Neural progenitor cell (in vitro differentiated cells): ENCODE data around the gene EGR4. TPM values are rescaled to one million over a fixed set of nuclear protein-coding genes. Genes with fewer than 3 reads are reported as not detected.
A peak's percentile ranks its signal among the peaks of the same experiment; 100 is the strongest.

ENCODE experiments used
- DNase-seq: peaks from one replicate; pipeline ENCODE4 v3.0.0-alpha.2; 2016; ENCODE audit warnings: low spot score
- H2AFZ ChIP-seq: fragments of 200-600 bp; sonication (generic); replicated peaks from 2 replicates; pipeline ENCODE4 v1.6.1; 2016; ENCODE audit warnings: antibody characterized with exemption
- H3F3A ChIP-seq: fragments of 200-600 bp; sonication (generic); 2 replicates; pipeline ENCODE4 v1.6.1; 2016; ENCODE audit warnings: antibody characterized with exemption, low read depth
- H3K27ac ChIP-seq: fragments of 200-600 bp; sonication (generic); 2 replicates; pipeline ENCODE4 v1.5.1; 2016; ENCODE audit warnings: mild to moderate bottlenecking
- H3K27me3 ChIP-seq: fragments of 200-600 bp; sonication (generic); 2 replicates; pipeline ENCODE4 v1.6.1; 2016; ENCODE audit warnings: mild to moderate bottlenecking, moderate library complexity
- H3K36me3 ChIP-seq: fragments of 200-600 bp; sonication (generic); 2 replicates; pipeline ENCODE4 v1.5.1; 2016
- H3K4me1 ChIP-seq: fragments of 200-600 bp; sonication (generic); 2 replicates; pipeline ENCODE4 v1.6.1; 2016; ENCODE audit warnings: mixed run types
- H3K4me2 ChIP-seq: fragments of 200-600 bp; sonication (generic); 2 replicates; pipeline ENCODE4 v1.6.1; 2016
- H3K4me3 ChIP-seq: fragments of 200-600 bp; sonication (generic); 2 replicates; pipeline ENCODE4 v1.5.1; 2016
- H3K79me2 ChIP-seq: fragments of 200-600 bp; sonication (generic); 2 replicates; pipeline ENCODE4 v1.6.1; 2016; ENCODE audit warnings: low read depth
- H3K9ac ChIP-seq: fragments of 200-600 bp; sonication (generic); 2 replicates; pipeline ENCODE4 v1.6.1; 2016
- H3K9me3 ChIP-seq: fragments of 200-600 bp; sonication (generic); 2 replicates; pipeline ENCODE4 v1.5.1; 2016; ENCODE audit warnings: low read depth
- H4K20me1 ChIP-seq: fragments of 200-600 bp; sonication (generic); 2 replicates; pipeline ENCODE4 v1.6.1; 2016; ENCODE audit warnings: low read depth
- H3K27ac Mint-ChIP-seq: 3 replicates; pipeline ENCODE4 v1.8.0; 2021; ENCODE audit warnings: mixed read lengths
- H3K27me3 Mint-ChIP-seq: 2 replicates; pipeline ENCODE4 v1.8.0; 2022; ENCODE audit warnings: low read depth, mild to moderate bottlenecking, inconsistent platforms, moderate library complexity, mixed read lengths; ENCODE audit not compliant: insufficient read depth
- H3K36me3 Mint-ChIP-seq: 3 replicates; pipeline ENCODE4 v1.8.0; 2021; ENCODE audit warnings: mixed read lengths
- H3K4me1 Mint-ChIP-seq: 3 replicates; pipeline ENCODE4 v1.8.0; 2021; ENCODE audit warnings: mixed read lengths
- H3K4me3 Mint-ChIP-seq: 3 replicates; pipeline ENCODE4 v1.8.0; 2021; ENCODE audit warnings: mild to moderate bottlenecking, moderate library complexity, mixed read lengths
- H3K9me3 Mint-ChIP-seq: 3 replicates; pipeline ENCODE4 v1.8.0; 2020; ENCODE audit warnings: mixed read lengths
- CTCF ChIP-seq: fragments of 200-600 bp; sonication (generic); IDR thresholded peaks from 2 replicates; pipeline ENCODE4 v1.5.1; 2017; ENCODE audit warnings: antibody characterized with exemption, mild to moderate bottlenecking
- EZH2 ChIP-seq: fragments of 200-600 bp; sonication (generic); IDR thresholded peaks from 2 replicates; pipeline ENCODE4 v1.6.1; 2017; ENCODE audit warnings: antibody characterized with exemption, mild to moderate bottlenecking, moderate library complexity
- EZH2phosphoT487 ChIP-seq: fragments of 200-600 bp; sonication (generic); IDR thresholded peaks from 2 replicates; pipeline ENCODE4 v1.6.1; 2017; ENCODE audit warnings: antibody characterized with exemption
- total RNA-seq: library from RNA; depleted of rRNA; stranded (reverse); fragments of >200 nt; gene quantifications from 2 replicates; pipeline ENCODE4 v1.2.3, GENCODE V29; 2015; ENCODE audit warnings: low replicate concordance

EGR4 gene
- total RNA-seq, 1 donor from 2014 or later: not detected

GRCh38 chr2:73324126-73324725 is 30.9 kb upstream of the EGR4 start:
- no peak for TF ChIP-seq CTCF
- TF ChIP-seq EZH2: no peak
- TF ChIP-seq EZH2phosphoT487: no peak
- Histone ChIP-seq H3K4me3 (no peak overlapping the region), H3K9ac (no peak overlapping the region), H3K9me3 (no peaks in the 10 kb centered on the region), H3F3A (no peaks in the 10 kb centered on the region), H3K36me3 (no peaks in the 10 kb centered on the region), H3K4me1 (no peaks in the 10 kb centered on the region), H3K27me3 (peaks cover 44% of the 10 kb centered on the region), H3K27ac (no peak overlapping the region), H3K79me2 (no peaks in the 10 kb centered on the region), H4K20me1 (no peaks in the 10 kb centered on the region), H2AFZ (peak overlapping the region; percentile 57), H3K4me2 (no peak overlapping the region)
- H3K4me3 Mint-ChIP-seq: no peak overlapping the region
- H3K9me3 Mint-ChIP-seq: no peaks in the 10 kb centered on the region
- no peak overlapping the region for H3K27ac Mint-ChIP-seq
- H3K36me3 Mint-ChIP-seq: no peaks in the 10 kb centered on the region
- peaks cover 6% of the 10 kb centered on the region for H3K27me3 Mint-ChIP-seq
- DNase-seq: no peak
- no peaks in the 10 kb centered on the region for H3K4me1 Mint-ChIP-seq

GRCh38 chr2:73323551-73323950 is 30.2 kb upstream of the EGR4 start:
- H3K27me3 ChIP-seq: peaks cover 44% of the 10 kb centered on the region
- H2AFZ ChIP-seq: no peak overlapping the region
- H3K4me1 ChIP-seq: no peaks in the 10 kb centered on the region
- Mint-ChIP-seq H3K9me3 (no peaks in the 10 kb centered on the region), H3K4me1 (no peaks in the 10 kb centered on the region), H3K36me3 (no peaks in the 10 kb centered on the region), H3K27me3 (peaks cover 9% of the 10 kb centered on the region), H3K27ac (no peak overlapping the region), H3K4me3 (no peak overlapping the region)
- TF ChIP-seq EZH2phosphoT487: no peak
- no peak for TF ChIP-seq CTCF
- TF ChIP-seq EZH2: no peak
- H3F3A ChIP-seq: no peaks in the 10 kb centered on the region
- H3K9me3 ChIP-seq: no peaks in the 10 kb centered on the region
- no peak for DNase-seq
- H4K20me1 ChIP-seq: no peaks in the 10 kb centered on the region
- no peak overlapping the region for H3K4me2 ChIP-seq
- H3K79me2 ChIP-seq: no peaks in the 10 kb centered on the region
- H3K9ac ChIP-seq: no peak overlapping the region
- no peak overlapping the region for H3K4me3 ChIP-seq
- H3K27ac ChIP-seq: no peak overlapping the region
- no peaks in the 10 kb centered on the region for H3K36me3 ChIP-seq

- H3K27me3 Mint-ChIP-seq: peaks cover 4% of the 10 kb centered on the region
- no peak overlapping the region for H3K27ac ChIP-seq
- no peaks in the 10 kb centered on the region for H3K79me2 ChIP-seq
- no peak for DNase-seq
- H3K4me1 ChIP-seq: no peaks in the 10 kb centered on the region
- no peaks in the 10 kb centered on the region for H3K9me3 ChIP-seq
- H3K9me3 Mint-ChIP-seq: no peaks in the 10 kb centered on the region
- H2AFZ ChIP-seq: no peak overlapping the region
- TF ChIP-seq EZH2: no peak
- no peak overlapping the region for H3K27ac Mint-ChIP-seq
- H3K4me3 Mint-ChIP-seq: no peak overlapping the region
- no peaks in the 10 kb centered on the region for H3K4me1 Mint-ChIP-seq
- H3K9ac ChIP-seq: no peak overlapping the region
- H3K36me3 ChIP-seq: no peaks in the 10 kb centered on the region
- peaks cover 12% of the 10 kb centered on the region for H3K27me3 ChIP-seq
- H3K4me2 ChIP-seq: no peak overlapping the region
- no peaks in the 10 kb centered on the region for H3F3A ChIP-seq
- H3K36me3 Mint-ChIP-seq: no peaks in the 10 kb centered on the region
- no peak overlapping the region for H3K4me3 ChIP-seq
- no peaks in the 10 kb centered on the region for H4K20me1 ChIP-seq
Observed at GRCh38 chr2:73314441-73314840, 21.1 kb upstream of the EGR4 start.

GRCh38 chr2:73307720-73308119 is 14.4 kb upstream of the EGR4 start:
- Histone ChIP-seq H3K36me3 (no peaks in the 10 kb centered on the region), H3K27me3 (peaks cover 44% of the 10 kb centered on the region), H3K27ac (no peak overlapping the region), H3K9me3 (no peaks in the 10 kb centered on the region), H3K79me2 (no peaks in the 10 kb centered on the region), H4K20me1 (no peaks in the 10 kb centered on the region), H3K4me3 (no peak overlapping the region), H3K9ac (no peak overlapping the region), H3K4me1 (no peaks in the 10 kb centered on the region), H3K4me2 (no peak overlapping the region), H2AFZ (no peak overlapping the region), H3F3A (no peaks in the 10 kb centered on the region)
- no peak for DNase-seq
- TF ChIP-seq CTCF: no peak
- no peak for TF ChIP-seq EZH2
- no peak for TF ChIP-seq EZH2phosphoT487
- Mint-ChIP-seq H3K4me3 (no peak overlapping the region), H3K36me3 (no peaks in the 10 kb centered on the region), H3K27ac (no peak overlapping the region), H3K27me3 (peaks cover 9% of the 10 kb centered on the region), H3K4me1 (no peaks in the 10 kb centered on the region), H3K9me3 (no peaks in the 10 kb centered on the region)
